GM12874 (cell line): ENCODE results near the gene DHRSX.

ENCODE experiments used
- TF ChIP-seq, protein P1 (sequence below): IDR thresholded peaks from 2 replicates; pipeline ENCODE4 v1.5.1; 2011; ENCODE audit warnings: low read depth, mild to moderate bottlenecking, control low read depth, low read length, moderate library complexity; ENCODE audit not compliant: insufficient read depth

DHRSX gene

DNA sequence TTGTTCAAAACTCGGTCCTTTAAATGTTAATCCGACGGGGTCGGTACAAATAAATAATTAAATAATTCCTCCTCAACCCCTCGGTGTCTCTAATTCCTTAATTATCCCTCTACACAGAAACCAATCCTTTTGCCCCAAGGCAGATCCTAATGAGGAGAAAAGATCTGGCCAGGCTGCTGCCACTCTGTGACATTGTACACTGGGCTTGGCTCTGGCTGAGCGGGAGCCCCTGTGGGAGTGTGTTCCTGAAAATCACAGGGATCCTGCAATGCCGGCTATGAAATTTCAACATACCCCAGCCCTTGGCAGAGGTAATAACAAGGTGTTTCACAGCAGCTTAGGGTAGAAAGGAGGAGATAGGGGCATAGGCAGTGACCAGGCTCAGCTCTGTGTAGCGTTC is 96.0 kb downstream of the DHRSX start:
- TF ChIP-seq, protein P1, sequence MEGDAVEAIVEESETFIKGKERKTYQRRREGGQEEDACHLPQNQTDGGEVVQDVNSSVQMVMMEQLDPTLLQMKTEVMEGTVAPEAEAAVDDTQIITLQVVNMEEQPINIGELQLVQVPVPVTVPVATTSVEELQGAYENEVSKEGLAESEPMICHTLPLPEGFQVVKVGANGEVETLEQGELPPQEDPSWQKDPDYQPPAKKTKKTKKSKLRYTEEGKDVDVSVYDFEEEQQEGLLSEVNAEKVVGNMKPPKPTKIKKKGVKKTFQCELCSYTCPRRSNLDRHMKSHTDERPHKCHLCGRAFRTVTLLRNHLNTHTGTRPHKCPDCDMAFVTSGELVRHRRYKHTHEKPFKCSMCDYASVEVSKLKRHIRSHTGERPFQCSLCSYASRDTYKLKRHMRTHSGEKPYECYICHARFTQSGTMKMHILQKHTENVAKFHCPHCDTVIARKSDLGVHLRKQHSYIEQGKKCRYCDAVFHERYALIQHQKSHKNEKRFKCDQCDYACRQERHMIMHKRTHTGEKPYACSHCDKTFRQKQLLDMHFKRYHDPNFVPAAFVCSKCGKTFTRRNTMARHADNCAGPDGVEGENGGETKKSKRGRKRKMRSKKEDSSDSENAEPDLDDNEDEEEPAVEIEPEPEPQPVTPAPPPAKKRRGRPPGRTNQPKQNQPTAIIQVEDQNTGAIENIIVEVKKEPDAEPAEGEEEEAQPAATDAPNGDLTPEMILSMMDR: no peak

DNA sequence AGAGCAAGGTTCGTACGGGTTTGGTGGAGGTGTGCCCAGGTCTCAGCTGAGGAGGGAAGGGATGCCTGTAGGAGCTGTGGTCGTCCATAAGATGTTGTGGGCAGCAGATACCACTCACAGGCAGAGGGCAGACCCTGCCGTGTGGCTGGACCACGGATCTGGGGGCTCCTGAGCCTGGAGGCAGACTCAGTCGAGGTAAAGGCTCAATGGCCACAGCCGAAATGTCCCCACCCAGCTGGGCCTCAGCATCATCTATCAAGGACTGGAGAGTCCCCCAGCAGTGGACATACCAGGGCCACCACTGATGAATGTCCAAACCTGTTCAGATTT is 98.5 kb downstream of the DHRSX start:
- TF ChIP-seq, protein P1: no peak

DNA sequence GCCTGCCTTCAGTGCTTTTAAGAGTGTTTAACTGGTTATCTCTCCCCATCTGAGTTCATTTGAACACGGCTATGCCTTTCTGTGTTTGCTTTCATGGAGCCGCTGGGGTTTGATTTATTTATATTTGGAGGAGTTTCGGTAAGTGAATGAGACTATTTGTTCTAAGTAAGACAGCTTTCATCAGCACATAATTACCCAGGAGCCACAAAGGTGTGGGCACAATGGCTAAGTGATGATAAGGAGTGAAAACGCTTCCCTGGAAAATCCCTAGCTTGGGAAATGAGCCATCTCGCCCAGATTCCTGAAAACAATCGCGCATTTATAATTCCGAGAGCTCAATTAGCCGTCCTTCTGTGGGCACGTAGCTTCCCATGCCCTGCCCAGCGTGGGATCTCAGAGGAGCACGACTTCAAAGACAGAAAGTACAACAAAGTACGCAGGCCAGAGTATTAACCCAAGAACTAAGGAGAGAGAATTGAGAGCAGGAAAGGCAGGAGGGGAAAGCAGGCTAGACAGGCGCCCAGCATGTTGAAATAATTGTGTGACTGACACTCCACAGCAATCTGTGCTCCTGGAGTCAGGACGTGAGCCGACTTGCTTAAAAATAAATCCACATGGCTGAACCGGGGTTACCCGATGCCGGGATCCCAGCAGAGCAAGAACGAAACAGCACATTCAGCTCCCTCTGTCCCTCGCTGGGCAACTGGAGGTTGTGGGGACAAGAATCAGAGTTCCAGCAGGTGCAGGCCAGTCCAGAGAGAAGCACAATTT is 99.0 kb downstream of the DHRSX start:
- TF ChIP-seq, protein P1: no peak

DNA sequence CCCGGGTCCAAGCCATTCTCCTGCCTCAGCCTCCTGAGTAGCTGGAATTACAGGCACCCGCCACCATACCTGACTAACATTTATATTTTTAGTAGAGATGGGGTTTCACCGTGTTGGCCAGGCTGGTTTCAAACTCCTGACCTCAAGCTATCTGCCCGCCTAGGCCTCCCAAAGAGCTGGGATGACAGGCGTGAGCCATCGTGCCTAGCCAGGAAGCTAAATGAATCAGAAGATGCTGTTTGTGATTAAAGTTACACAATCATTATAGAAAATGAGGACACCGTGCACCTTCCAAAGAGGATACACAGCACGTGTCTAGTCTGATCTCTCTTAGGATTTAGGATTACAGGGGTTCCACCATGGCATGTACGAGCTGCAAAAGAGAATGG is 99.6 kb downstream of the DHRSX start:
- TF ChIP-seq, protein P1: no peak

DNA sequence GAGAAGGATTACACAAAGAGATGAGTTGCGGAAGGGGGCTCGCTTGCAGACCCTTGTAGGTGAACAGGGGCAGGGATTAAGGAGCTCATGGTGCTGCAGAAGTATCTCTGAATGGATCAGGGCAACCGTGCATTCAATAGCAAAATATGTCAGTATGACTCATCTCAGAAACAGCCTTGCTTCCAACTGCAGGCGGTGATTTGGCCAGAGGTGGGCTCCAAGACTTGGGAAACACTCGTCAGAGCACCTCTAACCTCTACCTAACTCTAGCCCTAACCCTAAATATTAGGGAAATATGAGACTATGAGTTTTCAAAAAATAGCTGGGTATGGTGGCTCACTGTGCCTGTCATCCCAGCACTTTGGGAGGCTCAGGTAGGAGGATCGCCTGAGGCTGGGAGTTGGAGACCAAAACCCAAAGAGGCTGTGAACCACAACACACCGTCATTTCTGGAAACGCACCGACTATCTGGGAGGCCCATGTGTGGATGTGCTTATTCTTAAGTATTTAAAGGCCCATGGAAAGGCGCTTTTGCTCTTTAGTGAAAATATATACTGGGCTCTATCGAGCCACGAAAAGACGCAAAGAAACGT is 102.6 kb downstream of the DHRSX start:
- TF ChIP-seq, protein P1: no peak

DNA sequence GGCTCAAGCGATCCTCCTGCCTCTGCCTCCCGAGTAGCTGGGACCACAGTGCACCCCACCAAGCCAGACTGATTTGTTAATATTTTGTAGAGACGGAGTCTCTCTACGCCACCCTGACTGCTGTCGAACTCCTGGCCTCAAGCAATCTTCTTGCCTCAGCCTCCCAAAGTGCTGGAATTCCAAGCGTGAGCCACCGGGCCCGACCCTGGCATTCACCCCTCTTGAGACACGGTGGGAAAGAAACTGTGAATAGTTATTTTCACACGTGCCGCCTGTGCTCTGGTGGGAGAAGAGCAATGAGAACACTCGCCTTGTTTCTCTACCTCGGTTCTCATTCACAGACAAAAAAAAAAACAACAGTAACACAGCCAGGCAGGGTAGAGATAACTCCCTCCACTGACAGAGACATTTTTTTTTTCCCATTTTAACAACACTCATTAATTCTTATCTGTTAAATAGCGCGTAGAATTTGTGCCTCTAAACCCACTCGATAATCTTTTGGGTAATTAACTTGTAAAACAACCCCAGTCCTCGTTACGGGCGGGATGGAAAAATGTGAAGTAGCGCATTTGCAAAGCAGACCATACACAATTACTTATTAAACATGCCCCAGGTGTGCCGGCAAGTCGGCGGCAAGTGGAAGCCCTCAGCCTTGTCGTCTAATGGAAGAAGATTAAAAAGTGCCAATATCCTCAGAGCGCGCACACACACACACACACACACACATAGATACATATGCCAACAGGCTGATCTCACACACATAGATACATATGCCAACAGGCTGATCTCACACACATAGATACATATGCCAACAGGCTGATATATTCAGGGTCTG is 103.3 kb downstream of the DHRSX start:
- TF ChIP-seq, protein P1: no peak

DNA sequence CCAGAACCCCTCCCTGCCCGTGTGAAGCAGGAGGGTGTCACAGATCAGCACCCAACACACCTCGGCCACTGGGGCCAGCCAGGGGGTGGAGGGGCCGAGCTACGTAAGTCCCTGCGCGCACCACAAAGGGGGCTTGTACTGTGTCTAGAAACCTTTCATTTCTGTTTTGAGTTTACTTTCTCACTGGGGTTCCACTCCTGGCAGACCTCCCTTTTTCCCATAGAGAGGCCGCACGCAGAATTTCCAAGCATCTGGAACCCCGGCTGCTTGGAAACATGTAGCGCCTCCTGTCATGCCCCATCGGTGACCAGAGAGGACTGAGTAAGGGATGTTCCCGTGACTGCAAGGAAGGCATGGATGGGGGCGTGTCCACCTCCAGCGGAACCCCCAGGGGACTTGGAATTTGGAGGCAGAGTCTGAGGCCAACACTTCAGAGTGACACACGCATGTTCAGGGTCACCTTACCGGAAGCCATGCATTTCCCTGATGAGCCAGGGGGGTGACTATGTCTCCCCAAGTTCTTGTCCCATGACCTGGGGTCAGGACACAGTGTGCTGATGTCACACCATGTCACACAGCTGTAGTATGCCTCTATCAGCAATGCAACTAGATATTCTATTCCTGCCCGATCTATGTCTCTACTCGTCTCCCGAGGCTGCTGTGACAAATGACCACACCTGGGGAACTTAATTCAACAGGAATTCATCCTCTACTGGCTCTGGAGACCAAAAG is 105.3 kb downstream of the DHRSX start:
- TF ChIP-seq, protein P1: no peak
